Effector CD8-positive, alpha-beta T cell (primary cell): ENCODE data around the gene DHRS3.
"Not testable (repeated sequence)": the region's sequence is repeated elsewhere in the genome, so short reads cannot be mapped to it uniquely, and the experiment has no call there.

Source experiments
- DNase-seq: peaks from one replicate; lab custom pipeline; 2025; lab: John Stamatoyannopoulos, UW

Gene DHRS3

DNA sequence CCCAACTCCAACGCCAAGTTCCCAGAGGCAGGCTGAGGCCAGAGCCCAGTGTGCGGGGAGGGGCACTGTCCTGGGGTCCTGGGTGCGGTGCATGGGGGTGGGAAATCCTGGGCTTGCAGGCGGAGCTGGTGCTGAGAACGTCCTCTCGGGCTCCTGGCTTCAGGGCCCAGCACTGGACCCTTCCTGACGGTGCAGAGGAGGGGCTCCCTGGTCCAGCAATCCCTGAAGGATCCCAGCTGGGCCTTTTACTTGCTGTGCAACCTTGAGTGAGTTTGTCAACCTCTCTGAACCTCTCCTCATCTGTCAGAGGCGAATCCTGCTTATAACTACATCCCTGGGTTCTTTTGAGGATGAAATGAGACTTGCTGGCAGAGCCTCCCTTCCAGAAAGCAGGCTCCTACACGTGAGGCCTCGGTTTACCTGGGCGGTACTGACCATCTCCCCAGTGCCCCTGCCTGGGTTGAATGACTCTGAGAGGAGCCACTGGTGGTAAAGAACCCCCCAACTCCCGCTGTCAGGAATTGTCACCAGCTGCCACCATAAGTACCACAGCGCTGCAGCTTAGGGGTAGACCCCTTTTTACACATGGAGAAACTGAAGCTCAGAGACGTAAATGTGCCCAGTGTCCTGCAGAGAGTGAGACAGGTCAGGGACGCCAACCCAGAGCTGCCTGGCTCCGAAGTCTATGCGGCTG, 77.3 kb downstream of the DHRS3 start:
- DNase-seq, result no peak

DNA sequence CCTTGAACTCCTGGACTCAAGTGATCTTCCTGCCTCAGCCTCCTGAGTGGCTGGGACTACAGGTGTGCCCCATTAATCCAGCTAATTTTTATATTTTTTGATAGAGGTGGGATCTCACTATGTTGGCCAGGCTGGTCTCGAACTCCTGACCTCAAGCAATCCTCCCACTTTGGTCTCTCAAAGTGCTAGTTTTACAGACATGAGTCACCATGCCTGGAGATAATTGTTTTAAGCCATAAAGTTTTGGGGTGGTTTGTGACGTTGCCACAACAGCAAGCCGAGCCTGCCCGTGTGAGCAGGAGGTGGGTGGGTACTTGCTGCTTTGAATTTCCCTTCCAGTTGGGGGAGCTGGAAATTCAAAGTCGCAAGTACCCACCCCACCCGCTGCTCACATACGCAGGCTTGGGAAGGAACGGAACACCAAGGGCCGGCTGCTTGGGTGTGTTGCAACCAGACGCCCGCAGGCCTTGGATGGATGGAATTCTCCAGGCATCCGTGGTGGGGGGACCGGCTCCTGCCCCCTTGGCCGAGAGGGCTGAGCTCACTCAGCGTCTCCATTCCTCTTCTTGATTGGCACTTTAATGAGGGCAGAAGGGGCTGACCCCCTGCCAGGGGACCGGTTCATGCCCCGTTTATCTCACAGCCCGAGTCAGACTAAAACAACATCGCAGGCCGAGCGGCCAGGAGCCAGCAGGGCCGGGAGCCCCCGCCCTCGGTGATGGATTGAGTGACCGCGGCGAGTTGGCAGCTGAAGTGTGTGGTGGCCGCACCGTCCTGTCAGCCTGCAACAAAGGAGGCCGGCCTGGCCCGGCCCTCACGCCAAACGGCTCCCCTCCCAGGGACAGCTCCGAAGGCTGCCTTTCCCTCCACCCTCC, 78.1 kb downstream of the DHRS3 start:
- DNase-seq, result no peak

DNA sequence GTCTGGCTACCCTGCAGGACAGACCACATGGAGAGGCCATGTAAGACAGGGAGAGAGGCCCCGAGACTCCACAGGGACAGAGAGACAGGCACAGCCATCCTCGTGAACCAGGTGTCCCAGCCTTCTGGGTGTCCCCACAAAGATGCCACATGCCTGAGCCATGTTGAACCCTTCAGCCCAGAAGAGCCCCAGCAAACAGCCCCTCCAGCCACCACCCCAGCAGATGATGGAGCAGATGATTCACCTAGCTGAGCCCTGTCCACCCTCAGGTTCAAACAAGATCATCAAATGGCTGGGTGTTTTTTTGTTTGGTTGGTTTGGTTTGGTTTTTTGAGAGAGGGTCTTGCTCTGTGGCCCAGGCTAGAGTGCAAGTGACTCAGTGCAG, 78.7 kb downstream of the DHRS3 start:
- DNase-seq, result no peak

DNA sequence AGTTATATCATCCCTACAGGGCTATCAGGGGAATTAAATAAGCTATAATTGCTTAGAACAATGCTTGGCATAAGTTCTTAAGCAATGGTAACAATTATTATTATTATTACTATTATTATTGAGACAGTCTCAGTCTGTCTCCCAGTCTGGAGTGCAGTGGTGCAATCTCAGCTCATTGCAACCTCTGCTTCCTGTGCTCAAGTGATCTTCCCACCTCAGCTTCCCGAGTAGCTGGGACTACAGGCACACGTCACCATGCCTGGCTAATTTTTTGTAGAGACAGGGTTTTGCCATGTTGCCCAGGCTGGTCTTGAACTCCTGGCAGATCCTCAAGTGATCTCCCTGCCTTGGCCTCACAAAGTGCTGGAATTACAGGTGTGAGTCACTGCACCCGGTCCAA, 79.5 kb downstream of the DHRS3 start:
- DNase-seq, result not testable (repeated sequence)

DNA sequence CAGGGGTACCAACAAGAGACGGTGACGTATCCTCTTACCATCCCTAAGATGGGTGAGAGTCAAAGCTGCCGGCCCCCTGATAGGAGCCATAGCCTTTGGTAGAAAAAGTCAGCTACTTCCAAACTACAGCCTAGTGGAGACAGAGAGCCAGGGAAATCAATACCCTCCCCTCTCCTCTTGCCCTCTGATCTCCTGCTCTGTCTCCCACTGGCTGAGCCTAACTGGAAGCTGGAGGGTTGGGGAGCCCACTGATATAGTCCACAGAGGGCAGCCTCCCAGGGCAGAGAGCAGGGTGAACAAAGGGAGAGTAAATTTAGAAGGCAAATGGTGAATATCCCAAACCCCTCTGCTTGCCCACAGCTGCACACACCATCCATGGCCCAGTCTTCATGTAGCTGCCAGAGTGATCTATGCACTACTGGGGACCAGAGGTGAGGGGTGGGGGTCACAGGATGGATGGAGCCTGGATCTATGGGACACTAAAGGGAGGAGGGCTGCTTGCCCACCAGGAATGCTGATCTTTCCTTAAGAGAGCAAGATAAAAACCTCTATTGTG, 80.0 kb downstream of the DHRS3 start:
- no peak for DNase-seq

DNA sequence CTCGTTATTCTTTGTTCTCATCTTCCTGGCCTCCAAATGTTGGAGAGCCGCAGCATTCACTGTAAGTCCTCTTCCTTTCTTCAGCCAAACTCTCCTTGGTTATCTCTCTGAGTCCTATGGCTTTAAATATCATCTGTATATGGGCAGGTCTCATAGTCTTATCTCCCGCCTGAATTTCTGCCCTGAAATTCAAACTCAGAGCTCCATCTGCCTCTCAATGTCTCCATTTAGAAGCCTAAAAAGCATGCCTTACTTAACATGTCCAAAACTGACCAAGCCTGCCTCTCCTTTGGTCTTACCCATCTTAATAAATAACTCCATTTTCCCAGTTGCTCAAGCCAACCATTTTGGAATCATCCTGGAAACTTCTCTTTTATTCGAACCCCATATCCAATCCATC, 80.7 kb downstream of the DHRS3 start:
- DNase-seq, result no peak

DNA sequence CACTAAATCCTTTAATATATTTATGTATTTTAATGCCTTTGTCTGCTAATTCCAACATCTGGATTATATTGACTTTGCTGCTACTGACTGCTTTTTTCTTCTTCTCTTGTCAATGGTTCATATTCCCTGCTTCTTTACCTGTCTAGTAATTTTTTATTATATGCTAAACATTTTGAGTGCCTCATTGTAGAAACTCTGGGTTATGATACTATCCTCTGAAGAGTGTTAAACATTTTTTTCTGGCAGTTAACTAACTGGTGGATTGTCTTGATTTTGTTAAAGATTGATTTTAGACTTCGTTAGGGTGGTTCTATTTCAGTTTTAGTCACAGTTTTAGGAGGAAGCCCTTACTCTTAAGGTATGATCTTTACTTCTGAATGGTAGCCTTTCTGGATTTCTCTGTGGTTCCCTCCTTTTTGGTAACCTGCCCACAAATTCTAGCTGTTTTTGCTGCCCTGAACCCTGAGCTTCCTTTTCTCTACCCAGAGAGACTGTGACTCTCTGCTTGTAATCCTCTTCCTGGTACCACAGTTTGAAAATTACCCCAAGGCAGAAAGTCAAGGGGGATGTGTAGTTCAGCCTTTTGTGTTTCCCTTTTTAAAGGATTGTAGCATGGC, 81.9 kb downstream of the DHRS3 start:
- no peak for DNase-seq

DNA sequence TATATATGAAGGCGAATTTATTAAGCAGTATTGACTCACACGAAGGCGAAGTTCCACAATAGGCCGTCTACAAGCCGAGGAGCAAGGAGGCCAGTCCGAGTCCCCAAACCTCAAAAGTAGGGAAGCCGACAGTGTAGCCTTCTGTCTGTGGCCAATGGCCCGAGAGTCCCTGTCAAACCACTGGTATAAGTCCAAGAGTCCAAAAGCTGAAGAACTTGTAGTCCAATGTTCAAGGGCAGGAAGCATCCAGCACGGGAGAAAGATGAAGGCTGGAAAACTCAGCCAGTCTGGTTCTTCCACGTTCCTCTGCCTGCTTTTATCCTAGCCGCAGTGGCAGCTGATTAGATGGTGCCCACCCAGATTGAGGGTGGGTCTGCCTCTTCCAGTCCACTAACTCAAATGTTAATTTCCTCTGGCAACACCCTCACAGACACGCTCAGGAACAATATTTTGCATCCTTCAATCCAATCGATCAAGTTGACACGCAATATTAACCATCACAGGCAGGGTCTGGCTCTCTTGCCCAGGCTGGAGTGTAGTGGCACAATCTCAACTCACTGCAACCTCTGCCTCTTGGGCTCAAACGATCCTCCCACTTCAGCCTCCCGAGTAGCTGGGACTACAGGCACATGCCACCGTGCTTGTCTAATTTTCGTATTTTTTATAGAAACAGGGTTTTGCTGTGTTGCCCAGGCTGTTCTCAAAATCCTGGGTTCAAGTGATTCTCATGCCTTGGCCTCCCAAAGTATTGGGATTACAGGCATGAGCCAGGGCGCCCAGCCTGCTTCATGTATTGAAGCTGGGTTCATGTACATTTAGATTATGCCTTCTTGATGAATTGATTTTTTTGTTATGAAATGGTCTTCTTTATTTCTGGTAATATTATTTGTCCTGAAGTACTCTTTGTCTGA, 85.3 kb downstream of the DHRS3 start:
- DNase-seq, result no peak

DNA sequence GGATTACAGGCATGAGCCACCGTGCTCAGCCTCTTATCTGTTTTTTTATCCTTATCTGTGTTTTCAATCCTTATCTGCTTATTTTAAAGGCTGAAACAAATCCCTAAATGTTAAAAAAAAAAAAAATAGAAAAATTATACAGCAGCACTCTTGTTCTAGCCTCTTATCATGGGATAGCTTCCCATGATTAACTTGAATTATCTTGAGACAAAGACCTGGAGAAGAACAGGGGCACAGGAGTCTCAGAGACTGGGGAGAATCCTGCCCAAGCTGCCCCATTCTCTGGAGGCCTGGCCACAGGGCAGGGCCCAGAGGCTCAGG, 86.9 kb downstream of the DHRS3 start:
- DNase-seq, result no peak

DNA sequence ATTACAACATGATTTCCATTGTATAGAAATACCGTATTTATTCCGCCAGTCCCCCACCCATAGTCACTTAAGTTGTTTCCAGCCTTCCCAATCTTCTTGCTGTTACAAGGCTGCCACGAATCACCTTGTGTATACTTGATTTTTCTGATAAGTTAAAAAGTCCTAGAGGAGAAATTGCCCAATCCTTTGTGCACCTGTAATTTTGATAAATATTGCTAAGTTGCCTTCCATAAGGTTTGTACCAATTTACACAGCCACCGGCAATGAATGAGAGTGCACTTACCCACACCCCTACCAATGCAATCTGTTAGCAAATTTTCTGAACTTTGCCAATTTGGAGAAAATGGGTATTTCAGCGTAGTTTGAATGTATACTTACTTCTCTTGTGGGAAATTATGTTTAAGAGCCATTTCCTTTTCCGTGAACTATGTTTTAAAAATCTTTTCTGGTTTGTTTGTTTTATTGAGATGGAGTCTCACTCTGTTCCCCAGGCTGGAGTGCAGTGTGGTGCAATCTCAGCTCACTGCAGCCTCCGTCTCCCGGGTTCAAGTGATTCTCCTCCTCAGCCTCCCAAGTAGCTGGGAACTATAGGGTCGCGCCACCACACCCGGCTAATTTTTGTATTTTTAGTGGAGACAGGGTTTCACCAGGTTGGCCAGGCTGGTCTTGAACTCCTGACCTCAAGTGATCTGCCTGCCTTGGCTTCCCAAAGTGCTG, 87.4 kb downstream of the DHRS3 start:
- no peak for DNase-seq

DNA sequence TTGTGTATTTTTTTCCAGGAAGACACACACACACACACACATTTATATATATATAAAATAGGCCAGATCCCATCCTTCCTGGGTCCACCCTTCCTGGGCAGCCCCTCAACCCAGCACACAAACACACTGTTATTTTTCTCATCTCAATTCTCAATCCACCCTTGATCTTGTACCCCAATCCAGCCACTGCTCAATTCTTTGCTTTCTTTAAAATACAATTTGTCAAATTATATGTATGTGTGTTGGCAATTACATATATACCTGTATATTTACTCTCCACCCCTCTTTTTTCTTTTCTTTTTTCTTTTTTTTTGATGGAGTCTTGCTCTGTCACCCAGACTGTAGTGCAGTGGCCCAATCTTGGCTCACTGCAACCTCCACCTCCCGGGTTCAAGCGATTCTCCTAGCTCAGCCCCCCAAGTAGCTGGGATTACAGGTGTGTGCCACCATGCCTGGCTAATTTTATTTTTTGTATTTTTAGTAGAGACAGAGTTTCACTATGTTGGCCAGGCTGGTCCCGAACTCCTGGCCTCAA, 88.3 kb downstream of the DHRS3 start:
- no peak for DNase-seq

DNA sequence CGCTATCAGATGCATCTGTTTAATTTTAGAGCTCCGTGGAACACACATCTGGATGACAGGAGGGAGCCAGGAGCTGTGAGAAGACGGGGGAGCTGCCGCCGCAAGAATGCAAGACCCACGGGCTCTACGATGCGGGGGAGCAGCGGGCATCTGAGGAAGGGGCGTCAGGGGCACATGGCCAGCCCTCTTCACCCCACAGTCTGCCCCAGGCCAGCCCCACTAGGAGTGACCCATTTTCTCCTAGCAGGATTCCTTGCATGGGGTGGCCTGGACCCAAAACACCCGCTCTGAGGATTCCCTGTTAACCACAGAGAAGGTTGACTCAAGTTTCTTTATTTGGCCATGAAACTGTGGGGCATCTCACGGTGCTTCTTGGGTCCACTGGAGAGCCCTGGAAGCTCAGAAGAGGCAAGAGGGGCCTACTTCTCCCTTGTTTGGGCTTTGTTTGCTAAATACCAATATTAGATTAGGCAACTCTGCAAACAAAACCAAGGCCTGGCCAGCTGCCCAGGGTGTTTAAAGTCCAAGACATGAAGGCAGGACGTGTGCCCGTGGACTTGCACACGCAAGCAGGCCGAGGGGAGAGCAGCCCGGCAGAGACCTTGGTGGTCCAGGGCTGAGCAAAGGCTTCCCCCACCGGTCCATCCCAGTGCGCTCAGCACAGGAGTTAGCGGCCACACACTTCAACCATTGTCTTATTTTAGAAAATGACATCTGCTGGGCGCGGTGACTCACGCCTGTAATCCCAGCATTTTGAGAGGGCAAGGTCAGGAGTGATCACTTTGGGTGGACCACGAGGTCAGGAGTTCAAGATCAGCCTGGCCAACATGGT, 89.8 kb downstream of the DHRS3 start:
- no peak for DNase-seq

DNA sequence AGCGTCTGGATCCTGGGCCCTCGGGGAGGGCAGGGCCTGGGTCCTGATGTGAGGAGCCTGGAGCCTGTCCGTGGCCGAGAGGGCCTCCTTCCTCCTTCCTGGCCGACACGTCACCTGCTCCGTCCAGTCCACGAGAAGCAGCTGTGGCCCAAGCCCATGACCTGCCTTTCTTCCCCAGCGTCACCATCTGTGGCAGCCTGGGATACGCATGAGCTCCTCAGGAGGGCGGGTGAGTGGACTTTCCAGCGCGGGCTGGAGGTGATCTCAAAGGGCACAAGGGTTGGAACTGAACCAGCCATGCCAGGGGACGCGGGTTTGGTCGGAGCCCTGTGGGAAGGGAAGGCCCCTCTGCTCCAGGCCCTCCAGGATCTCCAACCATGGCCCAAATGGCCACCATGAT, 90.4 kb downstream of the DHRS3 start:
- DNase-seq, result no peak

DNA sequence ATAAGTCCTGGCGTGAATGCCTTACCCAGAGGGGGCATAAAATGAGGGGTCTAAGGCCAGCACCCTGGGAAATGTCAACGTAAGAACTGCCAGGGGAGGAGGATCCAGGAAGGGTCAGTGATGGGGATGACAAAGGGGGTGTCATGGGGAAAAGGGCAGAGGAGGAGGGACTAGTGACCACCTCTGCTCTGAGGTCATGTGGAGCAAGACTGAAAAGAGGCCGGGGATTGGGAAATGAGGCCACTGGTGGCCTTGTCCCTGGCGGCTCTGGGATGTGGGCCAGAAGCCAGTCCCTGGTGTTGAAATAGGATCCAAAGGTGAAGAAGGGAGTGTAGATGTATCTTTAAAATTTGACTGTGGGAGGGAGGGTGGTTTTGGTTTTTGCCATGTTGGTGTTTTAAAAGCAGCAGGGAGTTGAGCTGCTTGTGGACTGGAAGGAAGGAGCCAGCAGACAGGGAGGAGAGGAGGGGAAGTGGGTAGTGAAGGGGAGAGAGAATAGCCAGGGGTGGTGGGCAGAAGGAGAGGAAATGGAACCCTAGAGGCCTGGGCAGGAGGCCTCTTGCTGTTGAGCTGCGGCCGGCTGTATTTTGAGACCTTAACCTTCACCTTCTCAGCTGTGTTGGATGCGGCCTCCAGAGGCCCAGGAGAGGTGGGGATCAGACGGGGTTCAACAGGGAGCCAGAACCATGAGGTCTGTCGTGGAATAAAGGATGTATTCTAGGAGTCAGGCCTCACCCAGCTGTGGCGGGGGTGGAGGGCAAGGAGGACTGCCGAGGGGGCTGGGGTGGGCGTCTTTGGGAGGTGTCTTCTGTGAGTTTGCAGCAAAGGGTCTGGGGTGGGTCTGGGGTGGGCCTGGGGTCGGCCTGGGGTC, 92.5 kb downstream of the DHRS3 start:
- DNase-seq, result no peak

DNA sequence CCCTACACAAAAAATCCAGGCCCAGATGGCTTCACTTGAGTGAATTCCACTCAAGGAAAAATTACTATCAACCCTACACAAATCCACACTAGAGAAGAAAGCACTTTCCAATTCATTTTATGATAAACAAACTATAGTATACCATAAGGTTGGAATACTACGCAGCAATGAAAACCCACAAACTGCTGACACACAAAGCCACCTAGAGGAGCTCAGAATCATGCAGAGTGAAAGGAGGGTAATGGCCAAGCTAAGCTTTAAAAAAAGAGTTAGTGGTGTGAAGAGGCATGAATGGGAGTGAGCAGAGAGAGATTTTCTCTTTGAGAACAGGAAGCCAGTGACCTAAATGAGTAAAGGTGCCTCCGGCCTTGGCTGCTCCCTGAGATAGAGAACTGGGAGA, 93.7 kb downstream of the DHRS3 start:
- DNase-seq, result no peak

DNA sequence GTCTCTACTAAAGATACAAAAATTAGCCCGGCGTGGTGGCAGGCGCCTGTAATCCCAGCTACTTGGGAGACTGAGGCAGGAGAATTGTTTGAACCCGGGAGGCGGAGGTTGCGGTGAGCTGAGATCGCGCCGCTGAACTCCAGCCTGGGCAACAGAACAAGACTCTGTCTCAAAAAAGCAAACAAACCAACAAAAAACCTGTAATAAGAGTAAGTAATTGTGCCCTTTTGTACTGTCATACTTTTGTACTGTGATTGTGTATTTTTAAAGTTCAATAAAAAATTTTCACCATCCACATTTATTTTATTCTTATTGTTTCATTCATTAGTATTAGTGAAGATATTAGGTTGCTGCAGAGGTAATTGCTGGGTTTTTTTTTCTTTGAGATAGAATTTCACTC, 95.2 kb downstream of the DHRS3 start:
- not testable (repeated sequence) for DNase-seq

DNA sequence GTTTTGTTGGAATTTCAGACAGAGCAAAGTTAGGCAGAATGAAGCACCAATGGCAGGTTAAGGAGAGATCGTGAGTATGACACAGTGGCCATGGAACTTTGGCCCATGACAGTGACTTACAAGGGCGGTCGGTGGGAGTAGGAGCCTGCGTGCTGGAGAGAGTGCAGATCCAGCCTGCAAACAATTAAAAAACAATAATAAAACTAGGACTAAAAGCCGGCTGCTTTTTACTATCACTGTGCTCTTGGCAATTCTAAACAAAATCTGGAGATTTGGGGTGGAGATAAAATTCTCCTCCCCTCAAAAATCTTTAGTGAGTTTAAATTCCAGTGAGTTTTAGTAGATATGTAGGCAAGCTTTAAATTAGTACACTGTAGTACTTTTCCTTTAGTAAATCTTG, 96.9 kb downstream of the DHRS3 start:
- no peak for DNase-seq

DNA sequence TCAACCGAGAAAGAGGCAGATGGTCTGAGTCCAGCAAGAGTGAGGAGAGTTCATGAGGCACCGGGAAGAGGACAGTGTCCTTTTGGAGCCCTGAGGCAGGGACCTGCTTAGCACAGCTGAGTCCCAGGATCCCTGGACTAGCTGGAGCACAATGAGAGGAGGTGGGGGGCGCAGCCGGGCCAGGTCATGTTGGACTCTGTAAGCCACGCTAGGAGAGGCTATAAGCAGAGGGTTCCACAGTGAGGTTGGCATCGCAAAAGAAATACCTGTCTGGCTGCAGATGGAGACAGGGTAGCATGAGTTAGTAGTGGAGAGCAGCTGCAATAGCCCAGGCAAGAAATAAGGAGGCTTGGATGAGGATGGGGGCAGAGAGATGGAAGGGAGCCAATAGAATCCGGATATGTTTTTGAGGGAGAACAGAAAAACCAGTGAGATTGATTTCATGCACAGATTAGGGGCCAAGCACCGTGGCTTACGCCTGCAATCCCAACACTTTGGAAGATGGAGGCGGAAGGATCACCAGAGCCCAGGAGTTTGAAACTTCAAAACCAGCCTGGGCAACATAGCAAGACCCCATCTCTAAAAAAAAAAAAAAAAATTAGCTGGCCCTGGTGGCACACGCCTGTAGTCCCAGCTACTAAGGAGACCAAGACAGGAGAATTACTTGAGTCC, 98.2 kb downstream of the DHRS3 start:
- no peak for DNase-seq
